Heart left ventricle (tissue), 13 donors: ENCODE data around the gene CAMTA1.

Experiments
- CTCF ChIP-seq, 12 donors: fragments of 200-600 bp; sonication (generic) in 4 of 12; IDR thresholded peaks; one replicate each; pipeline versions ENCODE4 v1.5.0 to v1.8.0; 2018 to 2022; ENCODE audit warnings: antibody characterized with exemption in 12 of 12, mild to moderate bottlenecking in 5 of 12
- POLR2A ChIP-seq, 2 donors: fragments of 450-650 bp; IDR thresholded peaks; one replicate each; pipeline ENCODE4 v1.6.1; 2017; ENCODE audit warnings: antibody characterized with exemption in 2 of 2, mild to moderate bottlenecking in 2 of 2, moderate library complexity in 2 of 2
- donor health status: ischemic (EF 13 %, LVEDD 7.1; RV severe dilation, severe dysfunction).
- donor health status: DM: no; HTN: yes; CAD: no.
- donor health status: DM: no; HTN: no; CAD: no.
- donor health status: ischemic (EF 25% LVEDD 6.9; RV normal size, moderate dysfunction).
- donor health status: ischemic (EF 25% LVEDD 5.7; RV mildly dilated, moderate dysfunction).
- donor health status: ischemic (EF 35%, LVEDD 5.7; RV mildly dilated, moderate dysfunction).
- donor health status: nonischemic (EF 11% LVEDD 7.7; RV severe dilation, severe dysfunction).
- donor health status: DM: yes; HTN: yes; CAD: no.
- donor health status: PGD.
- donor health status: ischemic (EF 29% LVEDD 5.4; RV normal size, mild dysfunction).
- donor health status: nonischemic (EF 23%, LVEDD 6.1; RV moderate dilation, normal function).

- TF ChIP-seq CTCF (IDR thresholded peaks at IDR 0.05) (no peak), POLR2A (IDR thresholded peaks at IDR 0.05) (no peak)
Measured at GRCh38 chr1:6930732-6931300, 145.6 kb downstream of the CAMTA1 start.
